Endothelial cell of umbilical vein (primary cell): ENCODE results near the gene PPM1D. TPM values are rescaled to one million over a fixed set of nuclear protein-coding genes. Genes with fewer than 3 reads are reported as not detected.

Source experiments
- BruUV-seq: library from RNA; stranded (reverse); fragments of 400-500 nt; replicated peaks from 2 replicates; lab custom pipeline; 2021; lab: Mats Ljungman, UMichigan
- CTCF ChIA-PET: fragments of 300-600, 350-600 bp; sonication (Branson Sonifier 250); formaldehyde crosslinking; loops from one replicate; lab custom pipeline; 2021; ENCODE audit warnings: antibody characterized with exemption, inconsistent platforms; lab: Charles Lee
- POLR2A ChIA-PET: fragments of 300-600, 350-600 bp; sonication (Branson Sonifier 250); formaldehyde crosslinking; loops from one replicate; lab custom pipeline; 2021; ENCODE audit warnings: antibody characterized with exemption, inconsistent platforms; lab: Charles Lee
- DNase-seq: peaks from one replicate; pipeline ENCODE4 v3.0.0-alpha.2; 2011; ENCODE audit warnings: low read depth, low spot score
- FAIRE-seq: peaks from 2 replicates; lab custom pipeline; 2011; peaks lifted over from hg19 to GRCh38; lab: Jason Lieb, UNC
- H2AFZ ChIP-seq: 2 replicates; pipeline ENCODE4 v1.6.0; 2012; ENCODE audit warnings: low read depth, low read length, control low read depth, inconsistent platforms
- H3K27ac ChIP-seq: 2 replicates; pipeline ENCODE4 v1.5.1; 2011; ENCODE audit warnings: low read depth, mild to moderate bottlenecking, control low read depth, low read length, moderate library complexity; ENCODE audit not compliant: insufficient read depth
- H3K27me3 ChIP-seq, 2 experiments: 2 replicates each; pipeline versions ENCODE4 v1.6.0 to v1.6.1; 2011; ENCODE audit warnings: low read length in 2 of 2, mixed read lengths in 1 of 2; ENCODE audit not compliant: control insufficient read depth in 2 of 2, insufficient read depth in 2 of 2
- H3K36me3 ChIP-seq, 2 experiments: 2 replicates in 1 of 2; 3 replicates in 1 of 2; pipeline ENCODE4 v1.5.1; 2011; ENCODE audit warnings: low read length in 2 of 2, mild to moderate bottlenecking in 1 of 2, moderate library complexity in 1 of 2; ENCODE audit not compliant: control insufficient read depth in 2 of 2, insufficient read depth in 2 of 2; ENCODE audit errors: extremely low read depth in 1 of 2
- H3K4me1 ChIP-seq: 3 replicates; pipeline ENCODE4 v1.5.1; 2011; ENCODE audit warnings: mild to moderate bottlenecking, low read length; ENCODE audit not compliant: control insufficient read depth, insufficient read depth; ENCODE audit errors: extremely low read depth
- H3K4me2 ChIP-seq: 2 replicates; pipeline ENCODE4 v1.6.1; 2011; ENCODE audit warnings: low read length, control low read depth, mixed read lengths; ENCODE audit not compliant: insufficient read depth
- H3K4me3 ChIP-seq, 3 experiments: fragments of 200-600 bp in 1 of 3; sonication (generic), shearing (Covaris generic) in 1 of 3; replicated peaks in 1 of 3; 2 replicates each; pipeline ENCODE4 v1.5.1; 2011 to 2016; ENCODE audit warnings: control low read depth in 3 of 3, low read length in 3 of 3, mild to moderate bottlenecking in 2 of 3, inconsistent platforms in 1 of 3, low read depth in 1 of 3, moderate library complexity in 1 of 3; ENCODE audit not compliant: insufficient read depth in 1 of 3
- H3K79me2 ChIP-seq: 2 replicates; pipeline ENCODE4 v1.6.0; 2012; ENCODE audit warnings: low read length, inconsistent platforms; ENCODE audit not compliant: control insufficient read depth, insufficient read depth
- H3K9ac ChIP-seq: replicated peaks from 2 replicates; pipeline ENCODE3; 2011; ENCODE audit warnings: low read length, control low read depth; ENCODE audit not compliant: insufficient read depth; ENCODE audit errors: extremely low read depth
- H3K9me1 ChIP-seq: replicated peaks from 3 replicates; pipeline ENCODE4 v1.6.0; 2011; ENCODE audit warnings: mild to moderate bottlenecking, low read length; ENCODE audit not compliant: control insufficient read depth, insufficient read depth; ENCODE audit errors: extremely low read depth
- H3K9me3 ChIP-seq: replicated peaks from 2 replicates; pipeline ENCODE4 v1.5.1; 2012; ENCODE audit warnings: low read length, inconsistent platforms; ENCODE audit not compliant: control insufficient read depth, insufficient read depth
- H4K20me1 ChIP-seq: replicated peaks from 2 replicates; pipeline ENCODE3; 2011; ENCODE audit warnings: mild to moderate bottlenecking, low read length; ENCODE audit not compliant: control insufficient read depth, insufficient read depth; ENCODE audit errors: extremely low read depth
- CTCF ChIP-seq, 2 donors: IDR thresholded peaks; 1 replicate in 1 of 2; 2 replicates in 1 of 2; pipeline ENCODE4 v1.5.1; 2011; ENCODE audit warnings: low read length in 2 of 2, mild to moderate bottlenecking in 2 of 2, moderate library complexity in 2 of 2, control low read depth in 1 of 2, inconsistent platforms in 1 of 2, low read depth in 1 of 2; ENCODE audit not compliant: insufficient read depth in 1 of 2; ENCODE audit errors: extremely low read depth in 1 of 2
- EZH2 ChIP-seq: IDR thresholded peaks from 2 replicates; pipeline ENCODE4 v1.6.1; 2012; ENCODE audit warnings: borderline replicate concordance, low read depth, mild to moderate bottlenecking, moderate library complexity, low read length, inconsistent platforms; ENCODE audit not compliant: severe bottlenecking
- FOS ChIP-seq: IDR thresholded peaks from 2 replicates; pipeline ENCODE4 v1.6.1; 2011; ENCODE audit warnings: mild to moderate bottlenecking, low read length, moderate library complexity, borderline replicate concordance; ENCODE audit not compliant: insufficient read depth
- GATA2 ChIP-seq: IDR thresholded peaks from 2 replicates; pipeline ENCODE4 v1.7.0; 2011; ENCODE audit warnings: low read depth, mild to moderate bottlenecking, moderate library complexity, mixed read lengths, low read length; ENCODE audit not compliant: insufficient read length, insufficient read depth
- JUN ChIP-seq: IDR thresholded peaks from 2 replicates; pipeline ENCODE4 v1.6.1; 2011; ENCODE audit warnings: borderline replicate concordance, low read depth; ENCODE audit not compliant: insufficient read length, insufficient read depth
- MAX ChIP-seq: IDR thresholded peaks from 2 replicates; pipeline ENCODE4 v1.6.1; 2011; ENCODE audit not compliant: insufficient read depth, insufficient read length
- MYC ChIP-seq: IDR thresholded peaks from one replicate; pipeline ENCODE4 v1.6.1; 2011; ENCODE audit warnings: mild to moderate bottlenecking, low read depth, low read length
- POLR2A ChIP-seq: IDR thresholded peaks from 2 replicates; pipeline ENCODE4 v1.6.1; 2012; ENCODE audit warnings: low read depth, mild to moderate bottlenecking, control low read depth, low read length
- POLR2AphosphoS5 ChIP-seq: IDR thresholded peaks from 2 replicates; pipeline ENCODE4 v1.6.1; 2012; ENCODE audit warnings: low read depth, mild to moderate bottlenecking, control low read depth, low read length, moderate library complexity; ENCODE audit not compliant: insufficient read depth
- dilution Hi-C: fragments of 300-500 bp; cut with MboI; formaldehyde crosslinking; loops from one replicate; pipeline ENCODE4 v1.15.0; 2019; ENCODE audit warnings: low sequenced_read_pairs; ENCODE audit not compliant: extremely low pct_ligation_motif_present
- intact Hi-C: fragments of 100-400 bp; cut with micrococcal nuclease; formaldehyde crosslinking; loops from one replicate; pipeline ENCODE4 v1.10.0; 2022
- polyA plus RNA-seq, 4 experiments: library from polyadenylated mRNA; depleted of rRNA in 3 of 4; stranded (reverse) in 3 of 4; unstranded in 1 of 4; fragments of >200 nt; gene quantifications; 2 replicates each; pipeline versions ENCODE4 v1.2.1 to v1.2.3, GENCODE V29; 2011 to 2012; ENCODE audit warnings: missing spikeins in 1 of 4
- total RNA-seq: library from RNA; stranded (reverse); gene quantifications from 2 replicates; pipeline ENCODE4 v1.2.3, GENCODE V29; 2021

Gene PPM1D
- total and polyA plus RNA-seq, 2 donors (not counting 3 experiments of a cell fraction or from before 2014, with no cell fraction given) = 7.9 to 19.0 TPM

DNA sequence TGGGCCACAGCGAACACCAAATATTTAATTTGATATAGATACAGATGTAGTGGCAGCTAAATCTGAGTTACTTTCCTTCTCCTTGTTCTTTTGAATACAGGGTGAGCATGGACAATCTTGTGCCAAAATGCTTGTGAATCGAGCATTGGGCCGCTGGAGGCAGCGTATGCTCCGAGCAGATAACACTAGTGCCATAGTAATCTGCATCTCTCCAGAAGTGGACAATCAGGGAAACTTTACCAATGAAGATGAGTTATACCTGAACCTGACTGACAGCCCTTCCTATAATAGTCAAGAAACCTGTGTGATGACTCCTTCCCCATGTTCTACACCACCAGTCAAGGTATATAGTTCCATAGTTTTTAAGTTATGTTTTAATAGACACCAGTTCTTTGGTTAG lies 56.5 kb downstream of the PPM1D start:
- FAIRE-seq (no peak), DNase-seq (no peak)
- CTCF ChIA-PET = no interaction called here
- H3K9me1 ChIP-seq = no peaks in the 10 kb centered on the region
- TF ChIP-seq FOS (no peak), POLR2A (no peak), EZH2 (no peak), MAX (no peak), JUN (no peak), CTCF (IDR thresholded peaks at IDR 0.05; ENCODE audit: extremely low read depth in 1 of 2, insufficient read depth in 1 of 2, low read depth in 1 of 2, low read length in 2 of 2) (no peak), GATA2 (no peak), POLR2AphosphoS5 (no peak), MYC (no peak)
- BruUV-seq = no TSS peak
- H3K9ac ChIP-seq = no peak overlapping the region
- H3K4me2 ChIP-seq = no peak overlapping the region
- POLR2A ChIA-PET = no interaction called here
- H3K27me3 ChIP-seq = no peaks in the 10 kb centered on the region
- dilution Hi-C loops (no loop called here), intact Hi-C loops (no loop called here)
- no peaks in the 10 kb centered on the region for H4K20me1 ChIP-seq
- no peak overlapping the region for H3K27ac ChIP-seq
- no peaks in the 10 kb centered on the region for H3K9me3 ChIP-seq
- no peaks in the 10 kb centered on the region for H3K36me3 ChIP-seq
- no peak overlapping the region for H2AFZ ChIP-seq
- no peaks in the 10 kb centered on the region for H3K4me1 ChIP-seq
- H3K79me2 ChIP-seq = peaks cover 24% of the 10 kb centered on the region
- H3K4me3 ChIP-seq = no peak overlapping the region
